ENCODE measurements around the gene COG2. TPM values are rescaled to one million over a fixed set of nuclear protein-coding genes. Genes with fewer than 3 reads are reported as not detected.
"Not testable (repeated sequence)": the region's sequence is repeated elsewhere in the genome, so short reads cannot be mapped to it uniquely, and the experiment has no call there.

The COG2 gene, protein sequence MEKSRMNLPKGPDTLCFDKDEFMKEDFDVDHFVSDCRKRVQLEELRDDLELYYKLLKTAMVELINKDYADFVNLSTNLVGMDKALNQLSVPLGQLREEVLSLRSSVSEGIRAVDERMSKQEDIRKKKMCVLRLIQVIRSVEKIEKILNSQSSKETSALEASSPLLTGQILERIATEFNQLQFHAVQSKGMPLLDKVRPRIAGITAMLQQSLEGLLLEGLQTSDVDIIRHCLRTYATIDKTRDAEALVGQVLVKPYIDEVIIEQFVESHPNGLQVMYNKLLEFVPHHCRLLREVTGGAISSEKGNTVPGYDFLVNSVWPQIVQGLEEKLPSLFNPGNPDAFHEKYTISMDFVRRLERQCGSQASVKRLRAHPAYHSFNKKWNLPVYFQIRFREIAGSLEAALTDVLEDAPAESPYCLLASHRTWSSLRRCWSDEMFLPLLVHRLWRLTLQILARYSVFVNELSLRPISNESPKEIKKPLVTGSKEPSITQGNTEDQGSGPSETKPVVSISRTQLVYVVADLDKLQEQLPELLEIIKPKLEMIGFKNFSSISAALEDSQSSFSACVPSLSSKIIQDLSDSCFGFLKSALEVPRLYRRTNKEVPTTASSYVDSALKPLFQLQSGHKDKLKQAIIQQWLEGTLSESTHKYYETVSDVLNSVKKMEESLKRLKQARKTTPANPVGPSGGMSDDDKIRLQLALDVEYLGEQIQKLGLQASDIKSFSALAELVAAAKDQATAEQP
- total RNA-seq (2014; rRNA removed; shearing (Covaris generic)): 20.8 and 26.7 TPM in 2 replicates

DNA sequence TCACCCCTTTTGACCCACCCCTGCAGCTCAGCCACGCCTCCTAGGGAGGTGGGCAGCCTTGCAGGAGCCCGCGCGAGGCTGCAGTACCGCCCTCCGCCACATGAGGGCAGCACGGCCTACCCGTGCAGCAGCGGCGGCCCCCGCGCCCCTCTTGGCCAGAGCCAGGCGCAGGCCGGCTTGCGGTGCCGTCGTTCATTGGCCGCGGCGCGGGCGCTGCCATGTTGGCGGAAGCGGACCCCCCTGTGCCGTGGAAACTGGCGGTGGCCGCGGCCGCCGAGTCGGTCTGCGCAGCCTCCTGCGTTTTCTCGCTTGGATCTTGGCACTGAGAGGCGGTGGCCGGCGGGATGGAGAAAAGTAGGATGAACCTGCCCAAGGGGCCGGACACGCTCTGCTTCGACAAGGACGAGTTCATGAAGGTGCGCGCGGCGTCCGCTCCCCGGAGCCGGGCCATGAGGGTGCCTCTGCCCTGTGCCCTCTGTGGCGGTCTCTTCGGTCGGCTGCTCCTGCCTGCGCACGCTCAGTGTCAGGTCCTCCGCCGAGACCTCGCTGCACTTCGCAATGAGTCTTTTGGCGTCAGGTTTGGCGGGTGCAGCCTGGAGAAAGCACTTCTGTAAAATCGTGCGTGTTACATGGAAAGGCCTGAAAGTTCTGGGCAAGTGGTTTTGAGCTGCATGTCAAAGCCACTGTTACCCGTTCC lies at the start of gene COG2:
TSS of gene COG2 (plus strand) at position 219 of the 697 bp plus-strand sequence. CDS start at position 345, 126 bp downstream.
- H3K27me3 ChIP-seq (replicated peaks): peaks cover 7% of the 10 kb centered on the region; the same call in 1 of the 2 replicates
- no peaks in the 10 kb centered on the region for H3K9me3 ChIP-seq (replicated peaks)
- peak within 1 kb of the TSS; percentile 85 for H3K4me3 ChIP-seq
- H3K27ac ChIP-seq: peak within 1 kb of the TSS; percentile 29
- peak; percentile 92 to 95 for DNase-seq (ENCODE audit: low read depth in 1 of 2, low spot score in 2 of 2)
- peaks cover 4% of the 10 kb centered on the region; the same call in 1 of the 2 replicates for H3K36me3 ChIP-seq
- peaks cover 21% of the 10 kb centered on the region for H3K4me1 ChIP-seq (replicated peaks)

DNA sequence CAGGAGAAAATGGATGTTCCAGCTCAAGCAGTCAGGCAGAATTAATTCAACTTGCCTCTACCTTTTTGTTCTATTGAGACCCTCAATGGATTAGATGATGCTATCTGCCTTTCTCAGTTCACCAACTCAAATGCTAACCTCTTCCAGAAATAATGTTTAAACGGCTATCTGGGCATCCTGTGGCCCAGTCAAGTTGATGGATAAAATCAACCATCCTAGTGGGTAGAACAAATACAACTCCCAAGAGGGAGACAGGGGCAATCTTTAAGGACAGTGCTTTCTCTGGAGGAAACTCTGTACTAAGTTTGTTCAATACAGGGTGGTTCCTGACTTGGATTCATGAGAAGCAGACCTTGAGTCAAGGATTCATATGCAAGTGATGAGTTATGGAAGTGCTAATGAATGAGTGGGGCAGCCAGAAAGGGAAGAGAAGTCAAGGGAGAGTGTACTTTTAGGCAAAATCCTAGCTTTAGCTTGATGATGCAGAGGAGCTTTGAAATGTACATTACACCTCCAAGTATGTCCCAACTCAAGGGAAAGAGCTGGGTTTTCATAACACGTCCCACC lies 49.4 kb upstream of the COG2 start:
- no peaks in the 10 kb centered on the region for H3K9me3 ChIP-seq (replicated peaks)
- H3K27me3 ChIP-seq (replicated peaks): no peaks in the 10 kb centered on the region
- H3K4me1 ChIP-seq (replicated peaks): no peaks in the 10 kb centered on the region
- DNase-seq (ENCODE audit: low read depth in 1 of 2, low spot score in 2 of 2): no peak
- H3K36me3 ChIP-seq: no peaks in the 10 kb centered on the region
- H3K4me3 ChIP-seq: no peak overlapping the region
- no peak overlapping the region for H3K27ac ChIP-seq

DNA sequence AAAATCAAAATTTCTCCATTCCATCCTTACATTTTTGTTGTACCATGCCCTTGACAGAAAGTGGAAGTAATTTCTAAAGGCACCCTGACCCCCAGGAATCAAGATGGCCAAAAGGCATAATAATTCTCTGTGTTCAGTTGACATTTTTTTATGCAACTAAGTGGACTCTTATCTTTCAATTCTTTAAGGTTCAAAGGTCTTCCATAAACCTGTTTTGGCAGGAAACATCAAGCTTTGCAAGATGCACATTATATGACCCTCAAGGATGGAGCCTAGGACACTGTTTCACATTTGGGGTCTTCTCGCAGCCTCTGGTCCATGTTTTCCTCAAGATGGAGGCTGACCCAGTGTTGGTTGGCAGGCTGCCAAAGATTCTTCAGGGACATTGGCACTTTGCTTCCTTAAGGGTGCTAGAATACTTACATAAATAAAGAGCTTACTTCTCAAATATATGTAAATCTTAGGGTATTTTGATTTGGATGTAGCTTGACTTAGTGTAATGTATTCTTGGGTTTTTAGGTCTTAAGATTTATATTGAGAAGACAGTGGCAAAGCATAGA lies 48.0 kb upstream of the COG2 start:
- H3K4me3 ChIP-seq: no peak overlapping the region
- no peaks in the 10 kb centered on the region for H3K9me3 ChIP-seq (replicated peaks)
- no peaks in the 10 kb centered on the region for H3K4me1 ChIP-seq (replicated peaks)
- H3K27me3 ChIP-seq (replicated peaks): no peaks in the 10 kb centered on the region
- H3K36me3 ChIP-seq: no peaks in the 10 kb centered on the region
- DNase-seq (ENCODE audit: low read depth in 1 of 2, low spot score in 2 of 2): no peak
- no peak overlapping the region for H3K27ac ChIP-seq

DNA sequence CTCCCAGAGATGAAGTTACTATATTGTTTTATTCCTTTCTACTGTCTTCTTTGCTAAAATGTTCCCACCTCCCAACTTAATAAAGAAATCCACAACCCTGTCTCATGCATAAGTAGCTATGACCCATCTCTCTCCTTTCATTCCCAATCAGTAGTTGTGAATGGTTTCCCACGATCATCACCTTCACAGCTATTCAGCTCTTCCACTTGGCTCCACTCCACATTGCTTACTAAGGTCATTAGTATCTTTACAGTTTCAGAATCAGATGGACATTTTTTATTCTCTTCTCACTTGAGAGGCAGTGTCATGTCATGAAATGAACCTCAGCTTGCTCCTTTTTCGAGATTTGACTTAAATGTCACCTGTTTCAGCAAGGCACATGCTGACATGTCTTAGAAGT lies 47.1 kb upstream of the COG2 start:
- no peaks in the 10 kb centered on the region for H3K9me3 ChIP-seq (replicated peaks)
- DNase-seq (ENCODE audit: low read depth in 1 of 2, low spot score in 2 of 2): no peak

DNA sequence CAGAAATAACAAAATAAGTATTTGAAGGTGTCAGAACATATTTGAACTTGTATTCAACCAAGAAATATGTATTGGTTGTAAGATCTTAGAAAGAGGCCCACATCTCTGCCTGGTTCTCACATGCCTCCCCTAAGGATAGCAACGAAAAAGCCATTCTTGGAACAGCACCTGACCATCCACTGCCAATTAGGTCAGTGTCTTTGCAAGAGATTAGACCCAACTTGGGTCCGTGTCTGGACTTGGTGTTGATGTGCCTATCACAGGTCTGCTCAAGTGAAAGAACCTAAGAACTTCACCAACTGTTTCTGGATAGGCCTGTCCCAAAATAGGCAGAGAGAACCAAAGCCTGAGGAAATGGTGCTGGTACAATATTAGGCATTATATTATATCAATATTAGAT lies 46.0 kb upstream of the COG2 start:
- Histone ChIP-seq H3K36me3 (no peaks in the 10 kb centered on the region), H3K9me3 (replicated peaks) (no peaks in the 10 kb centered on the region), H3K4me1 (replicated peaks) (no peaks in the 10 kb centered on the region), H3K27me3 (replicated peaks) (no peaks in the 10 kb centered on the region), H3K4me3 (no peak overlapping the region), H3K27ac (no peak overlapping the region)
- DNase-seq (ENCODE audit: low read depth in 1 of 2, low spot score in 2 of 2): no peak

More for the DNA sequence above, 47.1 kb upstream of the COG2 start:
- Histone ChIP-seq H3K27me3 (replicated peaks) (no peaks in the 10 kb centered on the region), H3K36me3 (no peaks in the 10 kb centered on the region), H3K4me3 (no peak overlapping the region), H3K27ac (no peak overlapping the region), H3K4me1 (replicated peaks) (no peaks in the 10 kb centered on the region)

DNA sequence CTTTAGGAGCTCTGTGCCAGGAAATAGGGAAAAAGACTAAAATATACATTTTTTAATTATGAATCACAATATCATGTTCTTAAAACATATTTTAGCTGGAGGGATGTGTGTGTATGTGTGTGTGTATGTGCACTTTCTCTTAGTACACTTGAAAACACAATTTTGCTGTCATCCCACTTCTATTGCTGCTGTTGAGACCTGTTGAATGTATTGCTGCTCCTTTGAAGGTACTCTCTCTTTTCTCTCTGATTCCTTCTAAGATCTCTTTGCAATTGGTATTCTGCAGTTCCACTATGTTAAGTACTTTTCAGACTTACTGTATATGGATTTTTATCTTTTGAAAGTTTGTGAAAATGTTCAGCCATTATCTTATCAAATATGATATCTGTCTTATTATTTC lies 43.5 kb upstream of the COG2 start:
- Histone ChIP-seq H3K27me3 (replicated peaks) (no peaks in the 10 kb centered on the region), H3K27ac (no peak overlapping the region), H3K9me3 (replicated peaks) (no peaks in the 10 kb centered on the region), H3K36me3 (no peaks in the 10 kb centered on the region), H3K4me3 (no peak overlapping the region), H3K4me1 (replicated peaks) (no peaks in the 10 kb centered on the region)
- DNase-seq (ENCODE audit: low read depth in 1 of 2, low spot score in 2 of 2): no peak

DNA sequence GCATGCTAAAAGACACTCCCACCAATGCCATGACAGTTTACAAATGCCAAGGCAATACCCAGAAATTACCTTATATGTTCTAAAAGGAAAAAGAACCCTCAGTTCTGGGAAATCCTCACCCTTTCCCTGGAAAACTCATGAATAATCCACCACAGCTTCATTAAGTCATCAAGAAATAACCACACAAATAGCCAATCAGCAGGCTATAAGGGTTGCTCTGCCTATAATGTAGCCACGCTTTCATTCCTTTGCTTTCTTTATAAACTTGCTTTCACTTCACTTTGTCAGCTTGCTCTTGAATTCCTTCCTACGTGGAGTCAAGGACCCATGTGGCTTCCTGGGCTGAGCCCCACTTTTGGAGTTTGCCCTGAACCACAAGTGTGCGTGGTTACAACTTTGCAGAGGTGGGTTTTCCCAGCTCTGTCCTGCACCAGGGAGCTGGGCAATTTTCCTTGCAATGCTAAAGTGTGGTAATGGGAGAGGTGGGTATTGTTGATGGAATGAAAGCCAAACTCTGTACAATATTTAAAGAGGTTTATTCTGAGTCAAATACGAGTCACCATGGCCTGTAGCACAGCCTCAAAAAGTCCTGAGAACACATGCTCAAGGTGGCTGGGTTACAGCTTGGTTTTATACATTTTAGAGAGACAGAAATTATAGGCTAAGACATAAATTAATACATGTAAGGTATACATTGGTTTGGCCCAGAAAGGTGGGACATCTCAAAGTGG lies 42.2 kb upstream of the COG2 start:
- Histone ChIP-seq H3K4me1 (replicated peaks) (no peaks in the 10 kb centered on the region), H3K9me3 (replicated peaks) (no peaks in the 10 kb centered on the region), H3K27me3 (replicated peaks) (no peaks in the 10 kb centered on the region), H3K4me3 (no peak overlapping the region), H3K27ac (no peak overlapping the region), H3K36me3 (no peaks in the 10 kb centered on the region)
- DNase-seq (ENCODE audit: low read depth in 1 of 2, low spot score in 2 of 2): no peak

DNA sequence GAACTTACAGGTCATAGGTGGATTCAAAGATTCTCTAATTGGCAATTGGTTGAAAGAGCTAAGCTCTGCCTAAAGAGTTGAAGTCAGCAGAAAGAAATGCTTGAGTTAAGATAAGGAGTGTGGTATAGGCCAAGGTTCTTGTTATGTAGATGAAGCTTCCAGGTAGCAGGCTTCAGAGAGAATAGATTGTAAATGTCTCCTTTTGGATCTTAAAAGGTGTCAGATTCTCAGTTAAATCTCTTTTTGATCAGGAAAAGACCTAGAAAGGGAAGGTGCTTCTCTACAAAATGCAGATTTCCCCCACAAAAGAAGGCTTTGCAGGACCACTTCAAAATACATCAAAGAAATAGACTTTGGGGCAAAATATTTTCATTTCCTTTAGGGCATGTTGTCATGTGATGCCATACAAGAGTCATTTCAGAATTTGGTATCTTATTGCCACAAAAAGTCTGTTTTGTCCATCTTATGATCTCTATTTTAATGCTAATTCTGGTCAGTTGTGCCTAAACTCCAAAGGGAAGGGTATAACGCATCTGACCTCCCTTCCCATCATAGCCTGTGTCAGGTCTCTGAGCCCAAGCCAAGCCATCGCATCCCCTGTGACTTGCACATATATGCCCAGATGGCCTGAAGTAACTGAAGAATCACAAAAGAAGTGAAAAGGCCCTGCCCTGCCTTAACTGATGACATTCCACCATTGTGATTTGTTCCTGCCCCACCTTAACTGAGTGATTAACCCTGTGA lies 41.5 kb upstream of the COG2 start:
- DNase-seq (ENCODE audit: low read depth in 1 of 2, low spot score in 2 of 2); H3K27ac ChIP-seq; H3K4me3 ChIP-seq; H3K9me3 ChIP-seq (replicated peaks); H3K4me1 ChIP-seq (replicated peaks); H3K27me3 ChIP-seq (replicated peaks); H3K36me3 ChIP-seq: not testable (repeated sequence)

DNA sequence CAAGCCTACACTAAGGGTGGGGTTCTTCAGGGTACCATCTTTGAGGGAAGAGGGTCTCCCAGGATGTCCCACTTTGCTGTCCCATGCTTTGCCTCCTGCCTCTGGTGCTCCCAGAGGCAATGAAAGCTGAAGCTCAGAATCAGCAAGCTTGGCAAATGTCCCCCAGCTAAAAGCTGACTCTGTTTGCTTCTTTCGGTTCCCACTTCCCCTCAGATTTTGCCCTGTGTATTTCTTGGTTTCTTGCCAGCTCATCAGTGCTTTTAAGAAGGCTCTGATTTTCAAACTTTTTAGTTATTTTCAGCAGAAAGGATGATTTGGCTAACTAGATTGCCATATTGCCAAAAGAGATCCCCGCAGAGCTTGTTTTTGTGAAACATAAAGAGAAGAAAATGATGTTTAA lies 33.1 kb upstream of the COG2 start:
- H3K4me3 ChIP-seq: no peak overlapping the region
- H3K9me3 ChIP-seq (replicated peaks): no peaks in the 10 kb centered on the region
- no peaks in the 10 kb centered on the region for H3K36me3 ChIP-seq
- H3K27ac ChIP-seq: no peak overlapping the region
- no peaks in the 10 kb centered on the region for H3K27me3 ChIP-seq (replicated peaks)
- H3K4me1 ChIP-seq (replicated peaks): no peaks in the 10 kb centered on the region
- no peak for DNase-seq (ENCODE audit: low read depth in 1 of 2, low spot score in 2 of 2)

DNA sequence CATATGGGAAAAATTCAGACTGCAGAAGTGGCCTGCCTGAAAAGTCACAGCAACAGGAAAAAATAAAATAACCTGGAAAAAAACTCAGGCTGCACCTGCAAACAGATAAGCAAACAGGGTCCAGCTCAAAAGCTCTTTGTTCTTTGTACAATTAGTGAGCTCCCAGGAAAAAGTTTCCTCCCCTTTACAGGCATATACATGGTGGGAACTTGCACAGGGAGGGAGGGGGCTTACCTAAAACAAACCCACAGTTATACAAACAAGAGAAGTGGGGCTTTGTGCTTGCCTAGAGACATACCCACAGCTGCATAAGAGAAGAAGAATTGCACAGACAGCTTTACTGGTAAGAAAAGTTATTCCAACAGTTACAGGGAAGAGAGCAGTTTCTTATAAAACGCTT lies 31.7 kb upstream of the COG2 start:
- DNase-seq (ENCODE audit: low read depth in 1 of 2, low spot score in 2 of 2): no peak

DNA sequence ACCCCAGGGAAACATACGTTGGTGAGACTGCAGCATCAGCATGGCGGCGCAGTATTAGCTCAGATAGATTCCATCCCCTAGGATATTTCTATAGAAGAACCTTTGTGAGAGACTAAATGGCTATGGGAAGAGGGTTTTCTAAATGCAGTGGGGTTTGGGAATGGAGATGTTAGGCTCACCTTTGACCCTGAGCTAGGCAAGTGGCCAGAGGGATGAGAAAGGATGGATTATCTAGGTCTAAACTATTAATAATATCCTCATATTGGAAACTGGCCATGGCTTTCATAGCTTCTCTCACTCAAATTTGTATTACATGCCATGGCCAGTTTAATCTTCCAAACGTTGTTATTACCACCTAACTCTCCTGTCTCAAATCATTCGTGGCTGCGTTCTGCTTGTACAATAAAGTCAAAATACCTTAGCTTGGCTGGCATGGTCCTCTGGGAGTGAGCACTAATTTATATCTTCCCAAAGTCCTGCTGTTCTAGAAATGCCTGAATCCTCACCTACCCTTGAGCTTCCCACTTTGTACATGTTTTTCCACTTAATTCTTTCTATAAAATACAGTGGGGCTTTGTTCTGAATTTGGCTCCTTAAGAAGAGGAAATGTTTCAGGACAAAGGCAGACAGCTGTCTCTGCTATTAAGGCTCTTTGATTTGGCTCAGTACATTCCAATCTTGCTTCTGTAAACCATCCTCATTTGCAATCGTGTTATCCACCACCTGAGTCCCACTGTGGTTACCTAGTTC lies 31.0 kb upstream of the COG2 start:
- Histone ChIP-seq H3K4me3 (no peak overlapping the region), H3K9me3 (replicated peaks) (no peaks in the 10 kb centered on the region), H3K27ac (no peak overlapping the region), H3K36me3 (no peaks in the 10 kb centered on the region), H3K27me3 (replicated peaks) (no peaks in the 10 kb centered on the region; the same call in 1 of the 2 replicates), H3K4me1 (replicated peaks) (no peaks in the 10 kb centered on the region)
- no peak for DNase-seq (ENCODE audit: low read depth in 1 of 2, low spot score in 2 of 2)

More for the DNA sequence above, 31.7 kb upstream of the COG2 start:
- Histone ChIP-seq H3K36me3 (no peaks in the 10 kb centered on the region), H3K9me3 (replicated peaks) (no peaks in the 10 kb centered on the region), H3K4me3 (no peak overlapping the region), H3K27ac (no peak overlapping the region), H3K4me1 (replicated peaks) (no peaks in the 10 kb centered on the region), H3K27me3 (replicated peaks) (no peaks in the 10 kb centered on the region)

DNA sequence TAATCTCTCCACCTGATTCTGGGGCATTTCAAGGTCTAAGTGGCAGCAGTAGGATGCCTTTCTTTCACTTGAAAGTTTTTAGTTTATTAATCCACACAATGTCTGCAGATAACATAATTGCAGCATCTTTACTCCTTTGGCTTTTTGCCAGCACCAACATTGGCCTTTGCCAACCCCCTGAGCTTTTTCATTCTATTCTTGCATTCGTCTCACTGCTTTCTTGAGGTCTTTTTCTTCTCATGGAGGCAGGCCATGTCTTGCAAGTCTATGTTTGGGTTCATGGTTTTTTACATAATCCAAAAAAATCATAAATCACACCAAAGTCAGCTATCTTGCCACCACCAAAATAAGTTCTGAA lies 30.4 kb upstream of the COG2 start:
- no peaks in the 10 kb centered on the region; the same call in 1 of the 2 replicates for H3K27me3 ChIP-seq (replicated peaks)
- no peaks in the 10 kb centered on the region for H3K4me1 ChIP-seq (replicated peaks)
- DNase-seq (ENCODE audit: low read depth in 1 of 2, low spot score in 2 of 2): no peak
- no peak overlapping the region for H3K27ac ChIP-seq
- H3K9me3 ChIP-seq (replicated peaks): no peaks in the 10 kb centered on the region
- no peak overlapping the region for H3K4me3 ChIP-seq
- H3K36me3 ChIP-seq: no peaks in the 10 kb centered on the region

Data from SJSA1 (cell line).